ENCODE data around the gene HBP1. TPM values are rescaled to one million over a fixed set of nuclear protein-coding genes. Genes with fewer than 3 reads are reported as not detected.
A peak's percentile ranks its signal among the peaks of the same experiment; 100 is the strongest.

The HBP1 gene
- total and polyA plus RNA-seq, 2 of the 4 experiments (the other 2 are of a cell fraction): 27.1 to 69.9 TPM

- ATAC-seq (ENCODE audit: low read depth): no peak
- Histone ChIP-seq H2BK120ac (ENCODE audit: low read depth, low read length) (no peak overlapping the region), H3K4me2 (ENCODE audit: low read depth, low read length) (no peak overlapping the region), H3K27me3 (ENCODE audit: control insufficient read depth, insufficient read depth, low read length) (no peaks in the 10 kb centered on the region), H2AK5ac (ENCODE audit: low read depth, low read length) (peak overlapping the region; percentile 23; the same call in 1 of the 2 replicates), H4K5ac (ENCODE audit: low read depth, low read length) (no peak overlapping the region), H3K4me3 (ENCODE audit: insufficient read depth, low read depth, low read length) (no peak overlapping the region), H3K36me3 (ENCODE audit: control insufficient read depth, insufficient read depth, low read length) (no peaks in the 10 kb centered on the region), H2AFZ (replicated peaks; ENCODE audit: low read length, poor library complexity) (no peak overlapping the region), H2AK9ac (replicated peaks; ENCODE audit: low read depth, low read length, poor library complexity) (no peak overlapping the region), H3K23ac (ENCODE audit: low read depth, low read length) (no peak overlapping the region), H3K27ac (ENCODE audit: insufficient read depth, low read length) (no peak overlapping the region), H3K4me1 (ENCODE audit: control insufficient read depth, insufficient read depth, low read length) (no peaks in the 10 kb centered on the region), H3K9ac (ENCODE audit: low read depth, low read length) (no peak overlapping the region), H3K9me3 (ENCODE audit: control insufficient read depth, insufficient read depth, low read length) (no peaks in the 10 kb centered on the region), H3K14ac (replicated peaks; ENCODE audit: low read depth, low read length) (no peak overlapping the region), H4K8ac (ENCODE audit: low read depth in 2 of 2, low read length in 2 of 2) (no peak overlapping the region), H4K91ac (ENCODE audit: insufficient read depth, low read depth, low read length) (no peak overlapping the region), H3K56ac (ENCODE audit: extremely low read depth, insufficient read depth, low read length) (no peak overlapping the region), H2BK5ac (ENCODE audit: low read depth, low read length, poor library complexity, severe bottlenecking) (peak overlapping the region; percentile 34), H3K79me1 (ENCODE audit: low read depth in 1 of 2, low read length in 2 of 2) (peaks cover 0 to 8% of the 10 kb centered on the region in 2 experiments; a peak in 1 of 4 replicates), H2BK15ac (ENCODE audit: low read depth, low read length) (0 out of 3 replicates have a peak overlapping the region, but pooled peaks have one; percentile 4), H3K18ac (ENCODE audit: low read depth, low read length) (no peak overlapping the region), H2BK20ac (ENCODE audit: low read depth, low read length) (peak overlapping the region; percentile 17; the same call in 1 of the 2 replicates), H4K20me1 (ENCODE audit: insufficient read depth, low read length) (peaks cover 7% of the 10 kb centered on the region), H3K9me1 (ENCODE audit: insufficient read depth, low read length) (no peaks in the 10 kb centered on the region), H3K4ac (ENCODE audit: low read depth, low read length) (no peak overlapping the region)
- in situ Hi-C loops (cut with MboI; ENCODE audit: low sequenced_read_pairs): no loop called here
- TF ChIP-seq ELK1 (IDR thresholded peaks at IDR 0.05; ENCODE audit: borderline replicate concordance, low read depth, low read length): no peak
- TF ChIP-seq MXI1 (IDR thresholded peaks at IDR 0.05; ENCODE audit: borderline replicate concordance, low read depth, low read length): no peak
- TF ChIP-seq BHLHE40 (IDR thresholded peaks at IDR 0.05; ENCODE audit: low read depth, low read length): no peak
- TF ChIP-seq MAZ (IDR thresholded peaks at IDR 0.05; ENCODE audit: borderline replicate concordance, low read depth, low read length): no peak
- no peak for TF ChIP-seq USF2 (IDR thresholded peaks at IDR 0.05; ENCODE audit: low read depth, low read length)
- no peak for TF ChIP-seq RFX5 (IDR thresholded peaks at IDR 0.05; ENCODE audit: low read depth, low read length)
- TF ChIP-seq FOS (IDR thresholded peaks at IDR 0.05; ENCODE audit: low read depth, low read length): no peak
- TF ChIP-seq CHD1 (IDR thresholded peaks at IDR 0.05; ENCODE audit: low read depth, low read length): no peak
- TF ChIP-seq SMC3 (IDR thresholded peaks at IDR 0.05; ENCODE audit: low read depth, low read length): no peak
- no peak for TF ChIP-seq MAFK (IDR thresholded peaks at IDR 0.05; ENCODE audit: low read depth, low read length)
- TF ChIP-seq NFE2L2 (IDR thresholded peaks at IDR 0.05; ENCODE audit: low read depth, low read length): no peak
- TF ChIP-seq RCOR1 (IDR thresholded peaks at IDR 0.05; ENCODE audit: insufficient replicate concordance, low read length): no peak
- no peak for TF ChIP-seq CEBPB (IDR thresholded peaks at IDR 0.05; ENCODE audit: low read depth, low read length)
- TF ChIP-seq RAD21 (IDR thresholded peaks at IDR 0.05; ENCODE audit: low read length): no peak
- TF ChIP-seq CTCF (conservative IDR thresholded peaks at IDR 0.05; ENCODE audit: low read depth, low read length): no peak
- no peak for TF ChIP-seq POLR2A (IDR thresholded peaks at IDR 0.05; ENCODE audit: low read depth, low read length)
- BruUV-seq (replicated peaks): no TSS peak
- dilution Hi-C loops (cut with HindIII; ENCODE audit: low sequenced_read_pairs, unreplicated experiment): no loop called here
- ChIA-PET POLR2A (ENCODE audit: unreplicated experiment) (no interaction called here), CTCF (interaction anchor here (0.5 kb wide), 1 partner anchor 745 kb away, joined by 4 read pairs; no protein-coding TSS in a partner anchor)
- intact Hi-C loops (cut with micrococcal nuclease): loop anchor here (5.0 kb wide), 1 partner anchor 373 kb away; no protein-coding TSS in a partner anchor
- no peak for DNase-seq
- no CpG with 5 or more reads among the region's 3 CpGs for WGBS, 2 experiments (ENCODE audit: extremely low coverage in 2 of 2, insufficient read length in 1 of 2)
Observed at GRCh38 chr7:107165341-107165740, 3.5 kb upstream of the HBP1 start.

Measured in IMR-90 (cell line).